ENCODE data around the gene CCSER2.

DNA sequence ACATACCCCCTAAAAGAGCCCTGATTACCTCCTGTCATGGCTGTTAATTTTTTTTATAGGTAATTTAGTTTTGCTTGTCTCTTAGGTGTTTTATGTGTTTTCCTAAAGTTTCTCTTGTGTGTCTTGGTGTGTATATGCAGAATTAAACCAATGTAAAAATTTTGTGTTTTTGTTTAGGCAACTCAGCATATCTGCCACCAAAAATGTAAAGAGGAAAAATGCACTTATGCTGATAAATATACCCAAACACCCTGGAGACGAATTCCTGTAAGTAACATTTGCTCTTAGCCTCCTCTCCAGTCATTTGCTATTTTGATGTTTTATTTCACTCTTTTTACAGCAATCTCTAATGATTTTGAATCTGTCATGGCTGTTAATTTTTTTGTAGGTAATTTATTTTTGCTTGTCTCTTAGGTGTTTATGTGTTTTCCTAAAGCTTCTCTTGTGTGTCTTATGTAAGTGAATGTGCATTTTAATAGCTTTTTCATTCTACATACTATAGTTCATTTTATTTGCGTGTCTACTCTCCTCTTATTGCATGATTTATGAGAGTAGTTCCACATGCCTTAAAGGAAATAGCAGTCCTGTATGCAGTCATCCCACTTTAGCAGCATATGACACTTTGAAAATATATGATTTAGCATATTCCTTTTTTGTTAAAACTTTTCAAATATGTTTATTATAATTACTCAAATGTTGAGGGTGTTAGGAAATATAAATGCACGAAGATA, 149.2 kb downstream of the CCSER2 start:
- no peak for TF ChIP-seq POLR2A (IDR thresholded peaks at IDR 0.05)
- TF ChIP-seq, protein P1, sequence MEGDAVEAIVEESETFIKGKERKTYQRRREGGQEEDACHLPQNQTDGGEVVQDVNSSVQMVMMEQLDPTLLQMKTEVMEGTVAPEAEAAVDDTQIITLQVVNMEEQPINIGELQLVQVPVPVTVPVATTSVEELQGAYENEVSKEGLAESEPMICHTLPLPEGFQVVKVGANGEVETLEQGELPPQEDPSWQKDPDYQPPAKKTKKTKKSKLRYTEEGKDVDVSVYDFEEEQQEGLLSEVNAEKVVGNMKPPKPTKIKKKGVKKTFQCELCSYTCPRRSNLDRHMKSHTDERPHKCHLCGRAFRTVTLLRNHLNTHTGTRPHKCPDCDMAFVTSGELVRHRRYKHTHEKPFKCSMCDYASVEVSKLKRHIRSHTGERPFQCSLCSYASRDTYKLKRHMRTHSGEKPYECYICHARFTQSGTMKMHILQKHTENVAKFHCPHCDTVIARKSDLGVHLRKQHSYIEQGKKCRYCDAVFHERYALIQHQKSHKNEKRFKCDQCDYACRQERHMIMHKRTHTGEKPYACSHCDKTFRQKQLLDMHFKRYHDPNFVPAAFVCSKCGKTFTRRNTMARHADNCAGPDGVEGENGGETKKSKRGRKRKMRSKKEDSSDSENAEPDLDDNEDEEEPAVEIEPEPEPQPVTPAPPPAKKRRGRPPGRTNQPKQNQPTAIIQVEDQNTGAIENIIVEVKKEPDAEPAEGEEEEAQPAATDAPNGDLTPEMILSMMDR (IDR thresholded peaks at IDR 0.05): no peak

Data from esophagus squamous epithelium (tissue), 4 donors.